Gastrocnemius medialis (tissue), 4 donors: Measurements from ENCODE around the gene NFYA. TPM values are rescaled to one million over a fixed set of nuclear protein-coding genes. Genes with fewer than 3 reads are reported as not detected.

ENCODE experiments used
- ATAC-seq, 2 donors: fragments of 150-250 bp; one replicate each; pipeline ENCODE4 v1.9.1; 2016
- DNase-seq, 2 donors: peaks; one replicate each; pipeline ENCODE4 v3.0.0-alpha.2; 2019
- H3K27ac ChIP-seq, 4 donors: fragments of 200-600 bp; sonication (generic); 1 replicate in 1 of 4; 2 replicates in 3 of 4; pipeline ENCODE4 v1.5.1; 2016 to 2018; ENCODE audit warnings: mild to moderate bottlenecking in 2 of 4, moderate library complexity in 1 of 4
- H3K27me3 ChIP-seq, 3 donors: fragments of 200-600 bp; sonication (generic) in 2 of 3; 1 replicate in 1 of 3; 2 replicates in 2 of 3; pipeline versions ENCODE4 v1.5.1 to v1.6.0; 2016 to 2019; ENCODE audit warnings: mild to moderate bottlenecking in 1 of 3, moderate library complexity in 1 of 3
- H3K36me3 ChIP-seq, 2 donors: fragments of 200-600 bp; sonication (generic) in 1 of 2; one replicate each; pipeline ENCODE4 v1.5.1; 2017 to 2018
- H3K4me1 ChIP-seq, 2 donors: fragments of 200-600 bp; sonication (generic) in 1 of 2; one replicate each; pipeline ENCODE4 v1.5.1; 2016 to 2017; ENCODE audit warnings: mild to moderate bottlenecking in 2 of 2
- H3K4me3 ChIP-seq, 4 donors: fragments of 200-600 bp; sonication (generic) in 3 of 4; 1 replicate in 1 of 4; 2 replicates in 3 of 4; pipeline ENCODE4 v1.5.1; 2016 to 2019; ENCODE audit warnings: mild to moderate bottlenecking in 2 of 4
- H3K9me3 ChIP-seq, 3 donors: fragments of 200-600 bp; sonication (generic) in 2 of 3; 1 replicate in 1 of 3; 2 replicates in 2 of 3; pipeline ENCODE4 v1.5.1; 2016 to 2019
- CTCF ChIP-seq, 5 experiments: fragments of 450-650 bp in 3 of 5; fragments of 200-600 bp in 2 of 5; sonication (generic) in 2 of 5; IDR thresholded peaks in 4 of 5; conservative IDR thresholded peaks in 1 of 5; 1 replicate in 4 of 5; 2 replicates in 1 of 5; pipeline ENCODE4 v1.5.1; 2016 to 2019; ENCODE audit warnings: antibody characterized with exemption in 5 of 5, mild to moderate bottlenecking in 3 of 5, moderate library complexity in 3 of 5
- POLR2A ChIP-seq, 2 donors: fragments of 450-650 bp; IDR thresholded peaks; one replicate each; pipeline ENCODE4 v1.6.1; 2017; ENCODE audit warnings: antibody characterized with exemption in 2 of 2, mild to moderate bottlenecking in 2 of 2, moderate library complexity in 2 of 2
- in situ Hi-C, 4 donors: fragments of 200-750 bp; cut with MboI; loops; one replicate each; pipeline versions ENCODE4 v1.15.0 to v1.8.0; 2017; ENCODE audit warnings: low sequenced_read_pairs in 4 of 4
- intact Hi-C: fragments of 100-400 bp; cut with DNase I; formaldehyde crosslinking; loops from one replicate; pipeline ENCODE4 v1.15.1; 2023; ENCODE audit warnings: low total_unique reads
- total RNA-seq, 4 donors: library from RNA; depleted of rRNA; stranded (reverse); fragments of >200 nt; gene quantifications; one replicate each; pipeline versions ENCODE4 v1.1.0 to v1.2.3, GENCODE V29; 2016

The NFYA gene
- 10 to 100 TPM in 2 of 4 donors, 1 to 10 TPM in 2; 7.2 to 11.6 (median 9.7) TPM for total RNA-seq

- ATAC-seq, result peak; percentile 57
- Histone ChIP-seq H3K27ac (peak within 1 kb of the TSS; percentile 97 to 99 (median 98)), H3K4me3 (peak within 1 kb of the TSS; percentile 75 to 93 (median 82)), H3K9me3 (no peaks in the 10 kb centered on the region), H3K27me3 (no peaks in the 10 kb centered on the region), H3K36me3 (peaks cover 0 to 6% of the 10 kb centered on the region in 2 donors), H3K4me1 (peaks cover 34 to 46% of the 10 kb centered on the region in 2 donors)
- TF ChIP-seq CTCF (IDR thresholded peaks at IDR 0.05 in 4 of 5, conservative IDR thresholded peaks at IDR 0.05 in 1 of 5), result no peak
- TF ChIP-seq POLR2A (IDR thresholded peaks at IDR 0.05), result no peak
- DNase-seq, result no peak
- intact Hi-C loops, result loop anchor here (2.0 to 10.0 kb wide), 5 partner anchors 20 to 1141 kb away; partner anchors contain the start of genes APOBEC2, MOCS1, PRICKLE4 and TOMM6
- in situ Hi-C loops, result no loop called here
Observed at GRCh38 chr6:41072836-41073202, at the start of gene NFYA. Gene NFYA (plus strand): TSS chr6:41072974. CDS start chr6:41079090, 6,116 bp downstream.

DNA sequence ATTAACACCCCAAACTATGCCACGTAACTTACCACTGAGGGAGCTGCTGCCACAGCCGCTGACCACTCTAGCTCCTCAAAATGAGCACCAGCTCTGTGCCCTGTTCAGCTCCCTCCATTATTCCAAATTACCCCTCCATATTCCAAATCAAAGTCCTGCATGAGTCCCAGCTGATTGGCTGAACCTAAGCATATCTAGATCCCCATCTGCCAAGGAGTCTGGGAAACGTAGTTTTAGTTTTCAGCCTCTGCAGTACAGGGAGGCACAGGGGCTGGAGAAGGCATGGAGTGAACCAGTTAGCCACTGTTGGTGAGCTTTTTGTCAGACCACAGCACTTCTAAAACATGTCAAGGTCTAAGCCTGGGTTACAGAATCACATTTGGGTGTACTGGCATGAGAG is 49.7 kb upstream of the NFYA start:
- Histone ChIP-seq H3K27me3 (no peaks in the 10 kb centered on the region), H3K27ac (no peak overlapping the region), H3K36me3 (no peaks in the 10 kb centered on the region), H3K4me1 (peaks cover 9 to 16% of the 10 kb centered on the region in 2 donors), H3K4me3 (no peak overlapping the region), H3K9me3 (no peaks in the 10 kb centered on the region)
- TF ChIP-seq POLR2A (IDR thresholded peaks at IDR 0.05), result no peak
- no peak for TF ChIP-seq CTCF (IDR thresholded peaks at IDR 0.05 in 4 of 5, conservative IDR thresholded peaks at IDR 0.05 in 1 of 5)
- intact Hi-C loops, result loop anchor here (10.0 kb wide), 1 partner anchor 1038 kb away; no protein-coding TSS in a partner anchor
- DNase-seq (no peak), ATAC-seq (no peak)
- in situ Hi-C loops, result loop anchor here (5.0 to 25.0 kb wide), 4 partner anchors 126 to 1668 kb away; no protein-coding TSS in a partner anchor

DNA sequence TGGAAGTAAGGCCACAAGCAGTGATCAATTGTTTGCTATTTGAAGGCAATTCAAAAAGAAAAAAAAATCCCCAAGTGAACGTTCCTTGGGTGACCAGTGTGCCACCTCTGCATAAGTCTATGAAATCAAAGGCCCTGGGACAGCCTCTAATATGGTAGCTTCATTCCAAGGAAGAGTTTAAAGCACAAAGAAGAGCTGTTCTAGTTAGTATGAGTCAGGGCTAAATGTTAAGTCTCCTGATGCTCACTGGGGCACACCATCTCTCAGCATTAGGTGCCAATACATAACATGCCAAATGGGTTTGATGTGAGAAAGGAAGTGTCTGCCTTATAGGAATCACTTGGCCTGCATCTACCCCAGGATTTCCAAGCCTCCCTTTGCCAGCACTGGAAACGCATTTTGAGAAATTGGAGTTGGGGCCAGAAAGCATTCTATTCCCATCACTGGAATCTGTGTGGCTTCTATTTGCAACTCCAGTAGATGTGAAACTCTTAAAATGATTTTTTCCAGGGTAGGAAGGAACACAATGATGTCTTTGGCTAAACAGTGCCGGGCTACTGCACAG is 46.7 kb upstream of the NFYA start:
- intact Hi-C loops, result loop anchor here (10.0 kb wide), 1 partner anchor 1041 kb away; no protein-coding TSS in a partner anchor
- H3K4me1 ChIP-seq, result peaks cover 16 to 24% of the 10 kb centered on the region in 2 donors
- H3K9me3 ChIP-seq, result no peaks in the 10 kb centered on the region
- H3K36me3 ChIP-seq, result no peaks in the 10 kb centered on the region
- H3K27ac ChIP-seq, result no peak overlapping the region
- DNase-seq (no peak), ATAC-seq (no peak)
- in situ Hi-C loops, result loop anchor here (5.0 to 25.0 kb wide), 5 partner anchors 41 to 1671 kb away; no protein-coding TSS in a partner anchor
- TF ChIP-seq POLR2A (IDR thresholded peaks at IDR 0.05) (no peak), CTCF (IDR thresholded peaks at IDR 0.05 in 4 of 5, conservative IDR thresholded peaks at IDR 0.05 in 1 of 5) (no peak)
- no peaks in the 10 kb centered on the region for H3K27me3 ChIP-seq
- H3K4me3 ChIP-seq, result no peak overlapping the region

GRCh38 chr6:41027241-41027640 is 45.5 kb upstream of the NFYA start:
- Histone ChIP-seq H3K9me3 (no peaks in the 10 kb centered on the region), H3K27ac (peak overlapping the region; percentile 81 to 85 (median 82)), H3K36me3 (no peaks in the 10 kb centered on the region), H3K4me3 (peak overlapping the region; percentile 60 to 79 (median 70)), H3K27me3 (no peaks in the 10 kb centered on the region), H3K4me1 (peaks cover 15 to 16% of the 10 kb centered on the region in 2 donors)
- no peak for ATAC-seq
- TF ChIP-seq POLR2A (IDR thresholded peaks at IDR 0.05), result no peak
- no peak for TF ChIP-seq CTCF (IDR thresholded peaks at IDR 0.05 in 4 of 5, conservative IDR thresholded peaks at IDR 0.05 in 1 of 5)
- no peak for DNase-seq
- intact Hi-C loops, result loop anchor here (10.0 kb wide), 1 partner anchor 1042 kb away; no protein-coding TSS in a partner anchor
- in situ Hi-C loops, result loop anchor here (5.0 to 25.0 kb wide), 5 partner anchors 40 to 1672 kb away; no protein-coding TSS in a partner anchor
